ENCODE results near the gene C6orf120. TPM values are rescaled to one million over a fixed set of nuclear protein-coding genes. Genes with fewer than 3 reads are reported as not detected.

The C6orf120 gene
- total RNA-seq, 1 experiment from 2014 or later, result 20.6 TPM

DNA sequence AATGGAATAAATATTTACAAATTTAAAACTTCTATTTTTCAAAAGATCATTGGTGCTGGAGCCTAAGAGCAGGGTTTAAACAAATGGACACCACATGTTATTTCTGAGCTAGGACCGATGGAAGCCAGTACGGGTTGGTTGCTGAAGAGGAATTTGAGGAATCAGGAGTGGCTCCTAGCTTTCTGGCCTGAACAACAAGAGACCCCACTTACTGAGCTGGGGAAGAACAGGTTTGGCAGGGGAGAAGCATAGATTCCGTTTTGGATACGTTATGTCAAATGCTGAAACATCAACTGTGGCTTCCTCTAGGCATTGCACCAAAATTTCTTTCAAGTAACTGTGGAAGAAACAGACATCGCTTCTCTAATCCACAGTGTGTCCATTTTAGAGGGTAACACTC lies 6.8 kb upstream of the C6orf120 start:
- ChIA-PET POLR2A (no interaction called here), CTCF (no interaction called here), RAD21 (ENCODE audit: low non-redundant PET in 1 of 2, low total read pairs in 2 of 2, uncharacterized antibody in 2 of 2, unreplicated experiment in 2 of 2) (no interaction called here)
- TF ChIP-seq FOSL1 (IDR thresholded peaks at IDR 0.05; ENCODE audit: low read depth) (no peak), CTCF (IDR thresholded peaks at IDR 0.05 in 2 of 3, conservative IDR thresholded peaks at IDR 0.05 in 1 of 3; ENCODE audit: borderline replicate concordance in 1 of 3, insufficient read depth in 1 of 3, low read depth in 2 of 3, low read length in 2 of 3) (no peak), RAD21 (IDR thresholded peaks at IDR 0.05; ENCODE audit: low read depth) (no peak), ZFX (IDR thresholded peaks at IDR 0.05) (no peak), POLR2AphosphoS5 (IDR thresholded peaks at IDR 0.05; ENCODE audit: low read depth, low read length) (no peak), JUND (IDR thresholded peaks at IDR 0.05) (no peak), CBX3 (IDR thresholded peaks at IDR 0.05; ENCODE audit: low read depth) (no peak), REST (IDR thresholded peaks at IDR 0.05; ENCODE audit: low read depth) (no peak), SP1 (IDR thresholded peaks at IDR 0.05; ENCODE audit: low read depth) (no peak), EZH2phosphoT487 (IDR thresholded peaks at IDR 0.05; ENCODE audit: borderline replicate concordance) (no peak), ZNF274 (IDR thresholded peaks at IDR 0.05; ENCODE audit: low read depth, low read length) (no peak), SIN3A (IDR thresholded peaks at IDR 0.05; ENCODE audit: low read depth) (no peak), CEBPB (IDR thresholded peaks at IDR 0.05; ENCODE audit: low read depth) (no peak), MAX (IDR thresholded peaks at IDR 0.05) (no peak), SRF (IDR thresholded peaks at IDR 0.05; ENCODE audit: low read depth) (no peak), TCF7L2 (IDR thresholded peaks at IDR 0.05; ENCODE audit: borderline replicate concordance, extremely low read depth, insufficient read depth, insufficient read length) (no peak), ATF3 (IDR thresholded peaks at IDR 0.05) (no peak), YY1 (IDR thresholded peaks at IDR 0.05; ENCODE audit: extremely low read depth, insufficient replicate concordance, low read depth, low read length) (no peak)
- TF ChIP-seq, protein P1, sequence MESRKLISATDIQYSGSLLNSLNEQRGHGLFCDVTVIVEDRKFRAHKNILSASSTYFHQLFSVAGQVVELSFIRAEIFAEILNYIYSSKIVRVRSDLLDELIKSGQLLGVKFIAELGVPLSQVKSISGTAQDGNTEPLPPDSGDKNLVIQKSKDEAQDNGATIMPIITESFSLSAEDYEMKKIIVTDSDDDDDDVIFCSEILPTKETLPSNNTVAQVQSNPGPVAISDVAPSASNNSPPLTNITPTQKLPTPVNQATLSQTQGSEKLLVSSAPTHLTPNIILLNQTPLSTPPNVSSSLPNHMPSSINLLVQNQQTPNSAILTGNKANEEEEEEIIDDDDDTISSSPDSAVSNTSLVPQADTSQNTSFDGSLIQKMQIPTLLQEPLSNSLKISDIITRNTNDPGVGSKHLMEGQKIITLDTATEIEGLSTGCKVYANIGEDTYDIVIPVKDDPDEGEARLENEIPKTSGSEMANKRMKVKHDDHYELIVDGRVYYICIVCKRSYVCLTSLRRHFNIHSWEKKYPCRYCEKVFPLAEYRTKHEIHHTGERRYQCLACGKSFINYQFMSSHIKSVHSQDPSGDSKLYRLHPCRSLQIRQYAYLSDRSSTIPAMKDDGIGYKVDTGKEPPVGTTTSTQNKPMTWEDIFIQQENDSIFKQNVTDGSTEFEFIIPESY (IDR thresholded peaks at IDR 0.05; ENCODE audit: extremely low read depth, insufficient replicate concordance, low read length), result no peak
- intact Hi-C loops (cut with micrococcal nuclease), result no loop called here
- no peak for DNase-seq (ENCODE audit: low read depth, low spot score)
- no peak for ATAC-seq
- Histone ChIP-seq H3K9me2 (ENCODE audit: insufficient read depth) (no peaks in the 10 kb centered on the region), H2AFZ (ENCODE audit: low read depth, low read length, poor library complexity, severe bottlenecking) (no peak overlapping the region), H3K27me3 (ENCODE audit: insufficient read depth, low read length) (no peaks in the 10 kb centered on the region), H3K9ac (ENCODE audit: low read length) (no peak overlapping the region), H3K4me3 (replicated peaks in 1 of 2; ENCODE audit: low read depth in 1 of 2, low read length in 2 of 2) (no peak overlapping the region), H3K36me3 (ENCODE audit: control insufficient read depth in 1 of 2, insufficient read depth in 2 of 2, low read length in 2 of 2) (peaks cover 0 to 8% of the 10 kb centered on the region in 2 experiments; a peak in 1 of 4 replicates), H4K20me1 (ENCODE audit: insufficient read depth) (no peaks in the 10 kb centered on the region), H3K79me2 (ENCODE audit: insufficient read depth, low read length) (peaks cover 69% of the 10 kb centered on the region; the same call in 1 of the 2 replicates), H3K9me3 (ENCODE audit: control insufficient read depth in 1 of 2, insufficient read depth in 1 of 2, low read depth in 1 of 2, low read length in 2 of 2) (peaks cover 0 to 6% of the 10 kb centered on the region in 2 experiments; a peak in 1 of 4 replicates), H3K4me2 (ENCODE audit: low read length) (no peak overlapping the region), H3K4me1 (ENCODE audit: control insufficient read depth in 1 of 2, insufficient read depth in 2 of 2, low read length in 2 of 2) (peaks cover 2 to 7% of the 10 kb centered on the region in 2 experiments; a peak in 2 of 4 replicates), H3K27ac (ENCODE audit: low read depth, low read length) (no peak overlapping the region)
- BruUV-seq (replicated peaks), result no TSS peak
